ENCODE data around the gene MYO9A.
"Not testable (repeated sequence)": the region's sequence is repeated elsewhere in the genome, so short reads cannot be mapped to it uniquely, and the experiment has no call there.

MYO9A gene

GRCh38 chr15:71939981-71940588 is 177.9 kb downstream of the MYO9A start:
- DNase-seq: no peak

GRCh38 chr15:71937650-71938311 is 180.2 kb downstream of the MYO9A start:
- no peak for DNase-seq

GRCh38 chr15:71934446-71934845 is 183.5 kb downstream of the MYO9A start:
- no peak for DNase-seq

GRCh38 chr15:71932689-71933088 is 185.3 kb downstream of the MYO9A start:
- DNase-seq: no peak

- no peak for DNase-seq
Measured at GRCh38 chr15:71931261-71931660, 186.7 kb downstream of the MYO9A start.

DNA sequence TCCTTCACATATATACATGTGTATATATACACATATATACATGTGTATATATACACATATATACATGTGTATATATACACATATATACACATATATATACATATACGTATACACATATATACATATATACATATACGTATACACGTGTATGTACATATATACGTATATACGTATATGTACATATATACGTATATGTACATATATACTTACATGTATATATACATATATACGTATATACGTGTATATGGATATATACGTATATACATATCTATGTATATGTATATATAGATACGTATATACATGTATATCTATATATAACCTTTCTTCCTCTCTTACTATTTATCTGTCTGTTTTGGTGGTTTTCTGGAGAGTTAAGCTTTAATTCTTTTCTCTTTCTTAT is 192.8 kb downstream of the MYO9A start:
- no peak for DNase-seq

GRCh38 chr15:71921191-71921590 is 196.8 kb downstream of the MYO9A start:
- no peak for DNase-seq

DNA sequence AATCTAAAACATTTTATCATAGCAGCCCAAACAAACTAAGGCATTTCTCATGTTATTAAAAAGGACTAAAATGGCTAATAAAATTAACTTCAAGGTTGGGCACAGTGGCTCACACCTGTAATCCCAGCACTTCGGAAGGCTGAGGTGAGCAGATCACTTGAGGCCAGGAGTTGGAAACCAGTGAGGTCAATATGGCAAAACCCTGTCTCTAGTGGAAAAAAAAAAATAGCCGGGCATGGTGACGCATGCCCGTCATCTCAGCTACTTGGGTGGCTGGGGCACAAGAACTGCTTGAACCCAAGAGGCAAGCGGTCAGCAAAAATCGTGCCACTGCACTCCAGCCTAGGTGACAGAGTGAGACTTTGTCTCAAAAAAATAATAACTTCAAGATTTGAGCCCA is 197.4 kb downstream of the MYO9A start:
- DNase-seq: no peak

- DNase-seq: no peak
Measured at GRCh38 chr15:71916834-71917233, 201.1 kb downstream of the MYO9A start.

DNA sequence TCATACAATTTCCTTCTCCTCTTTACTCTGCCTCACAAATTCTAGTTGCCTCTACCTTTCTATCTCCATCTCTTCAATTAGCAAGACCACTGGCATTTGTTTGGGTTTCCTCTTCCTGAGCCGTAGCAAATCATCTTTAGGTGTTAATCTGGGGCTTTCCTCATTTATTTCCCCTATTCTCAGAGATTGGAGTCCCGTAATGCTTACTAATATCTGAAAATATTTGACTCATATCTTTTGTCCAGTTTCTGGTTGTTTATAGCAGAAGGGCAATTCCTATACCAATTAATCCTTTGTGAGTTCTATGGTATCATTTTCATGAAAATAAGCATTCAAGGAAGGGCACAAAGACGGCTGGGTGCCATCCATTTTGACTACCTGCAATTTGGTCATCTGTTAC is 203.9 kb downstream of the MYO9A start:
- DNase-seq: no peak

DNA sequence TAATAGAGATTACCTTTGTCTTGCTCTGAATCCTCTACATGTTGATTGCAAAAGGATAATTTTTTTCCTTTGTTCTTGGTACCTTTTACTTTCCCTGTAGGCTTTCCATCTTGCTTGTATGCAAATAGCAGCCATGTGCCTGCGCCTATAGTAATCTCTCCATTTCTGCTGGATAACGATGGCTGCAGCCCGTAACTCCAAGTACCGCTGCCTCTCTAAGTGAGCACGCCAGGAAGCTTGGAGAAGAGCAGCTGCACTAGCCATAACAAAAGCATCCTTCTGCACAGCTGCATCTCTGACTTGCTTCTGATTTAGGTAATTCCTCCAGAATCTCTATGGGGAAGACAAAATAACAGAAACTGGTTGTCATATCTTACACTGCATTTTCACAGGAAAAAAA is 218.3 kb downstream of the MYO9A start:
- no peak for DNase-seq

- DNase-seq: no peak
Measured at GRCh38 chr15:71893691-71894090, 224.3 kb downstream of the MYO9A start.

- no peak for DNase-seq
Measured at GRCh38 chr15:71892335-71892734, 225.6 kb downstream of the MYO9A start.

GRCh38 chr15:71891026-71891425 is 226.9 kb downstream of the MYO9A start:
- DNase-seq: no peak

DNA sequence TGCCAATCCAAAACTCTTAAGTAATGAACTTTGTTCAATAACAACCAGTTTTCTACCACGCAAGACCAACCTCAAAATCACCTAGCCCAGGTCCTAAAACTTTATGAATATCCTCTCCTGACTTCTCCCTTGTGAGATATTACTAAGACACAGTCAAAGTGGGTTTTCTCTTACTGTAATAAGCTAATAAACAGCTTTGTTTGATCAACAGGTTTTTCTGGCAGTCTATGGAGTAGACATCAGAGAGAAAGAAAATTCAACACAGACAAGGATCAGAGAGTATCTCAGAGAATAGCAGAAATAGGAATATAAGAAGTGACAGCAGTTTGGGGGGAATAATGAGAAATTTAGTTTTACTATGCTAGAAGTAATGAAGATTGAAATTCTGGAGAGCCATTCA is 228.0 kb downstream of the MYO9A start:
- no peak for DNase-seq

DNA sequence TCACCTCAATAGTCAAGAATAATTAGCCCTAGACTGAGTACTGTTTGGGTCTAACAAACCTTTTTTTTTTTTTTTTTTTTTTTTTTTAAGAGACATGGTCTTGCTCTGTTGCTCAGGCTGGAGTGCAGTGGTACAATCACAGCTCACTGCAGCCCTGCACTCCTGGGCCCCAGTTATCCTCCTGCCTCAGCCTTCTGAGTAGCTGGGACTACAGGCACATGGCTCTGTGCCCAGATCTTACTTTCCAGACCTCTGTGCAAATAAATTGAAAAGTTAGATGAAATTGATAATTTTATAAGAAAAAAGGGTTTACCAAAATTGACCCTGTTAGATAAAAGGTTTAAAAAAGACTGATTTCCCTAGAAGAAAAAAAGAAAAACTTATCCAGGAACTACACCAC is 228.6 kb downstream of the MYO9A start:
- DNase-seq: no peak

DNA sequence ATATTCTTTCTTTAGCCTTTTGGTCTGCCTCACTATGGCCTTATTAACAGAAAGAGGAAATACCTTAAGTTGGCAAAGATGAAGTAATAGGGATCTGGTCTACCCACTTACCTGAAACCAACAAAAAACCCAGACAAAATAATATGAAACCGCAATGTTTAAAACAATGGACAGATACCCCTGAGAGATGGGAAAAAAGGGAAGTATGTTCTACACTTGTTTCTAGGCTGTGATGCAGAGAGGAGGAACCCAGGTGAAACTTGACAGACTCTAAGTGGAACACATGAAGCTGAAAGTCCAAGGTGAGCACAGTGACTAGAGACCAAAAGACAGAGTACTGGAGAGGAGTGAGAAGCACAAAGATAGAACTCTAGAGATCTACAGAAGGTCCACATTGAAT is 229.2 kb downstream of the MYO9A start:
- DNase-seq: no peak

DNA sequence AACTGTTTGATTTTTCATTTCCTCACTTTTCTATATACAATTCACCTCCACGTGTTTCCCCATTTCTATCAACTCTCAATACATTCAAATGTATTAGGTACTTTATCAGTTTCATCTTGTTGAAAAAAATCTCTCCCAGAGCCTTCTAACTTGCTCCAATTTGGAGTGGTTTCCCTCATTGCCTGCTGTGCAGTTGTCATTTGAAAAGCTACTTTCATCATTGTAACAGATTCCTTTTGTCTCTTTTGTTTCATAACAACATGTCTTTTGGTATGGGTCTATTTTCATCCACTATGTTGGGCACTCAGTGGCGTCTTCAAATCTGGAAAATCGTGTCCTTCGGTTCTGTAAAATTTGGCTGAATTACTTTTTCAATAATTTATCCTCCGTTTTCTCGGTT is 232.6 kb downstream of the MYO9A start:
- no peak for DNase-seq

DNA sequence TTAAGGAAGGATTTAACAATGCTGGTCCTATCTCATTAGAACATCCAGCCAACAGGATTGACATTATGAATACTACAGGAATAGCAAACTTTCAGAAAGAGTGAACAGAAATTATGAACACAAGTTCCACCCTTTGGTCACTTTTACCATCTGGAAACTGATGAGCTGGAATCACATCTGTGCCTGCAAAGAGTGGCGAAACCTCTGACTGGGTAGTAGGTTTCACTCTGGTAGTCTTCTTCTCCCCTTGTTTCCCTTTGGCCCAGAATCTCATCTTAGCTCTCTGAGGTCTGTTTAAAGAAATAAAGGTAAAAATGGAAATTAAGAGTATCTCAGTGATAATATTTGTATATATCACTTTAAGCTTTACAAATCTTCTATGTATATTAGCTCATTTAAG is 234.5 kb downstream of the MYO9A start:
- DNase-seq: no peak

- DNase-seq: no peak
Measured at GRCh38 chr15:71880276-71880675, 237.7 kb downstream of the MYO9A start.

- DNase-seq: no peak
Measured at GRCh38 chr15:71874245-71874644, 243.7 kb downstream of the MYO9A start.

DNA sequence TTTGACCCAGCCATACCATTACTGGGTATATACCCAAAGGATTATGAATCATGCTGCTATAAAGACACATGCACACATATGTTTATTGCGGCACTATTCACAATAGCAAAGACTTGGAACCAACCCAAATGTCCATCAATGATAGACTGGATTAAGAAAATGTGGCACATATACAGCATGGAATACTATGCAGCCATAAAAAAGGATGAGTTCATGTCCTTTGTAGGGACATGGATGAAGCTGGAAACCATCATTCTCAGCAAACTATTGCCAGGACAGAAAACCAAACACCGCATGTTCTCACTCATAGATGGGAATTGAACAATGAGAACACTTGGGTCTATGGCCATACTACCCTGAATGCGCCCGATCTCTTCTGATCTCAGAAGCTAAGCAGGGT is 259.7 kb downstream of the MYO9A start:
- DNase-seq: not testable (repeated sequence)

- DNase-seq: no peak
Measured at GRCh38 chr15:71853543-71853942, 264.4 kb downstream of the MYO9A start.

GRCh38 chr15:71844916-71845315 is 273.0 kb downstream of the MYO9A start:
- DNase-seq: no peak

GRCh38 chr15:71841563-71841962 is 276.4 kb downstream of the MYO9A start:
- no peak for DNase-seq
